GM04503 (cell line): ENCODE results near the gene KRT34.

Source experiments
- DNase-seq: peaks from one replicate; pipeline ENCODE4 v3.0.0-alpha.2; 2012; ENCODE audit warnings: low read depth

KRT34 gene

GRCh38 chr17:41331606-41332005, 50.5 kb downstream of the KRT34 start:
- no peak for DNase-seq

- peak; percentile 18 for DNase-seq
Measured at GRCh38 chr17:41329279-41329948, 52.7 kb downstream of the KRT34 start.

GRCh38 chr17:41328207-41328606, 53.9 kb downstream of the KRT34 start:
- no peak for DNase-seq
